Panc1 (cell line): ENCODE data around the gene HAGHL. TPM values are rescaled to one million over a fixed set of nuclear protein-coding genes. Genes with fewer than 3 reads are reported as not detected.

ENCODE experiments used
- ATAC-seq: fragments of 200-7000 bp; cut with Tn5 transposase; 2 replicates; pipeline ENCODE4 v1.9.1; 2020; ENCODE audit warnings: mild to moderate bottlenecking, moderate library complexity
- BruUV-seq: library from RNA; stranded (reverse); fragments of 400-500 nt; replicated peaks from 2 replicates; lab custom pipeline; 2021; lab: Mats Ljungman, UMichigan
- CTCF ChIA-PET: fragments of 300-600 bp; sonication (Branson Sonifier 250); formaldehyde crosslinking; loops from one replicate; lab custom pipeline; 2022; ENCODE audit warnings: antibody characterized with exemption; lab: Charles Lee
- POLR2A ChIA-PET: fragments of 300-600 bp; sonication (Branson Sonifier 250); formaldehyde crosslinking; loops from one replicate; lab custom pipeline; 2022; ENCODE audit warnings: antibody characterized with exemption; lab: Charles Lee
- DNase-seq: peaks from one replicate; pipeline ENCODE4 v3.0.0-alpha.2; 2010; ENCODE audit warnings: low read depth, low spot score
- H3K27ac ChIP-seq: 2 replicates; pipeline ENCODE4 v1.5.1; 2011; ENCODE audit warnings: mild to moderate bottlenecking, low read length, inconsistent platforms
- H3K27me3 ChIP-seq: fragments of 200-500 bp; sonication (Bioruptor generic); 2 replicates; pipeline ENCODE4 v1.6.0; 2014; ENCODE audit warnings: low read length, inconsistent platforms; ENCODE audit not compliant: control insufficient read depth, insufficient read depth
- H3K36me3 ChIP-seq: fragments of 200-500 bp; sonication (Bioruptor generic); 2 replicates; pipeline ENCODE4 v1.5.1; 2014; ENCODE audit warnings: inconsistent platforms, mild to moderate bottlenecking, low read length, moderate library complexity; ENCODE audit not compliant: control insufficient read depth, insufficient read depth
- H3K4me1 ChIP-seq: 2 replicates; pipeline ENCODE4 v1.5.1; 2011; ENCODE audit warnings: inconsistent platforms, mild to moderate bottlenecking, low read length, moderate library complexity; ENCODE audit not compliant: control insufficient read depth, insufficient read depth
- H3K4me3 ChIP-seq, 2 experiments: 2 replicates each; pipeline ENCODE4 v1.5.1; 2011 to 2012; ENCODE audit warnings: low read depth in 2 of 2, low read length in 2 of 2, mild to moderate bottlenecking in 2 of 2, inconsistent platforms in 1 of 2, moderate library complexity in 1 of 2
- H3K9me3 ChIP-seq: fragments of 200-500 bp; sonication (Bioruptor generic); 2 replicates; pipeline ENCODE4 v1.5.1; 2014; ENCODE audit warnings: low read depth, mild to moderate bottlenecking, inconsistent platforms, low read length, moderate library complexity; ENCODE audit not compliant: control insufficient read depth, insufficient read depth
- POLR2AphosphoS5 ChIP-seq: IDR thresholded peaks from 2 replicates; pipeline ENCODE4 v1.6.1; 2012; ENCODE audit warnings: mild to moderate bottlenecking, low read depth, low read length, moderate library complexity
- SIN3A ChIP-seq: IDR thresholded peaks from 2 replicates; pipeline ENCODE4 v1.6.1; 2012; ENCODE audit warnings: low read depth, mild to moderate bottlenecking, low read length, moderate library complexity, borderline replicate concordance; ENCODE audit not compliant: insufficient read depth
- TCF7L2 ChIP-seq: IDR thresholded peaks from 2 replicates; pipeline ENCODE4 v1.6.1; 2011; ENCODE audit warnings: mild to moderate bottlenecking, low read depth, low read length, inconsistent platforms
- in situ Hi-C: cut with HindIII; loops from 2 replicates; pipeline ENCODE4 v1.10.0; 2016; ENCODE audit warnings: low sequenced_read_pairs, low pct_unique_long_range_greater_than_20kb
- intact Hi-C: fragments of 100-400 bp; cut with micrococcal nuclease; formaldehyde crosslinking; loops from one replicate; pipeline ENCODE4 v1.10.0; 2022; ENCODE audit not compliant: unreplicated experiment
- total RNA-seq: library from RNA; stranded (reverse); gene quantifications from one replicate; pipeline ENCODE4 v1.2.1, GENCODE V29; 2021; ENCODE audit not compliant: unreplicated experiment
- TF ChIP-seq, protein P1 (sequence below), 2 experiments: IDR thresholded peaks; 2 replicates each; pipeline ENCODE4 v1.6.1; 2011 to 2012; ENCODE audit warnings: low read depth in 2 of 2, control low read depth in 1 of 2, low read length in 1 of 2, mild to moderate bottlenecking in 1 of 2, moderate library complexity in 1 of 2; ENCODE audit not compliant: insufficient read depth in 1 of 2
- TF ChIP-seq, protein P2 (sequence below): fragments of 450-650 bp; IDR thresholded peaks from 2 replicates; pipeline ENCODE4 v1.5.1; 2017; ENCODE audit warnings: mild to moderate bottlenecking

The HAGHL gene
- total RNA-seq, 1 experiment from 2014 or later = 41.1 TPM

DNA sequence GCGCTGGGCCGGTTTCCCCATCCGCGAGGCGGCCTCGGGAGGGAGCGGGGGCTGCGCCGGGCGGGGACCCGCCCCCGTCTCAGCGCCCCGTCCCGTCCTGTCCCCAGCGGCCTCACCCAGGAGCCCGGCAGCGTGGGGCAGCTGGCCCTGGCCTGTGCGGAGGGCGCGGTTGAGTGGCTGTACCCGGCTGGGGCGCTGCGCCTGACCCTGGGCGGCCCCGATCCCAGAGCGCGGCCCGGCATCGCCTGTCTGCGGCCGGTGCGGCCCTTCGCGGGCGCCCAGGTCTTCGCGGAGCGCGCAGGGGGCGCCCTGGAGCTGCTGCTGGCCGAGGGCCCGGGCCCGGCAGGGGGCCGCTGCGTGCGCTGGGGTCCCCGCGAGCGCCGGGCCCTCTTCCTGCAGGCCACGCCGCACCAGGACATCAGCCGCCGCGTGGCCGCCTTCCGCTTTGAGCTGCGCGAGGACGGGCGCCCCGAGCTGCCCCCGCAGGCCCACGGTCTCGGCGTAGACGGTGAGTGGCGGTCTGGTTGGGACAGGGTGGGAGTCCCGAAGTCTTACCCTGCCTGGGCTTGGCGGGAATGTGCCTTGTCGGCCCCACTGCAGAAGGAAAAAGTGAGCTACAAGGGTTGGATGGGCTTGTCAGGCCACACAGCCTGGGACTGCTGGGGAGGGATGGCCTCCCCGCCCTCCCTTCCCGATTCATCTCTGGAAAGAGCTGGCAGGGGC, 11.3 kb upstream of the HAGHL start:
- Histone ChIP-seq H3K4me1 (peaks cover 60% of the 10 kb centered on the region), H3K27ac (peak overlapping the region; percentile 88), H3K9me3 (no peaks in the 10 kb centered on the region), H3K36me3 (no peaks in the 10 kb centered on the region; the same call in 1 of the 2 replicates), H3K27me3 (no peaks in the 10 kb centered on the region), H3K4me3 (peak overlapping the region; percentile 65 to 80)
- intact Hi-C loops (no loop called here), in situ Hi-C loops (no loop called here)
- no TSS peak for BruUV-seq
- no peak for DNase-seq
- peak; percentile 1; the same call in 1 of the 2 replicates for ATAC-seq
- POLR2A ChIA-PET = interaction anchor here (0.6 kb wide), 2 partner anchors 327 to 336 kb away, joined by 3 to 4 read pairs; no protein-coding TSS in a partner anchor
- TF ChIP-seq, protein P1, sequence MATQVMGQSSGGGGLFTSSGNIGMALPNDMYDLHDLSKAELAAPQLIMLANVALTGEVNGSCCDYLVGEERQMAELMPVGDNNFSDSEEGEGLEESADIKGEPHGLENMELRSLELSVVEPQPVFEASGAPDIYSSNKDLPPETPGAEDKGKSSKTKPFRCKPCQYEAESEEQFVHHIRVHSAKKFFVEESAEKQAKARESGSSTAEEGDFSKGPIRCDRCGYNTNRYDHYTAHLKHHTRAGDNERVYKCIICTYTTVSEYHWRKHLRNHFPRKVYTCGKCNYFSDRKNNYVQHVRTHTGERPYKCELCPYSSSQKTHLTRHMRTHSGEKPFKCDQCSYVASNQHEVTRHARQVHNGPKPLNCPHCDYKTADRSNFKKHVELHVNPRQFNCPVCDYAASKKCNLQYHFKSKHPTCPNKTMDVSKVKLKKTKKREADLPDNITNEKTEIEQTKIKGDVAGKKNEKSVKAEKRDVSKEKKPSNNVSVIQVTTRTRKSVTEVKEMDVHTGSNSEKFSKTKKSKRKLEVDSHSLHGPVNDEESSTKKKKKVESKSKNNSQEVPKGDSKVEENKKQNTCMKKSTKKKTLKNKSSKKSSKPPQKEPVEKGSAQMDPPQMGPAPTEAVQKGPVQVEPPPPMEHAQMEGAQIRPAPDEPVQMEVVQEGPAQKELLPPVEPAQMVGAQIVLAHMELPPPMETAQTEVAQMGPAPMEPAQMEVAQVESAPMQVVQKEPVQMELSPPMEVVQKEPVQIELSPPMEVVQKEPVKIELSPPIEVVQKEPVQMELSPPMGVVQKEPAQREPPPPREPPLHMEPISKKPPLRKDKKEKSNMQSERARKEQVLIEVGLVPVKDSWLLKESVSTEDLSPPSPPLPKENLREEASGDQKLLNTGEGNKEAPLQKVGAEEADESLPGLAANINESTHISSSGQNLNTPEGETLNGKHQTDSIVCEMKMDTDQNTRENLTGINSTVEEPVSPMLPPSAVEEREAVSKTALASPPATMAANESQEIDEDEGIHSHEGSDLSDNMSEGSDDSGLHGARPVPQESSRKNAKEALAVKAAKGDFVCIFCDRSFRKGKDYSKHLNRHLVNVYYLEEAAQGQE (IDR thresholded peaks at IDR 0.05; ENCODE audit: insufficient read depth in 1 of 2, low read depth in 2 of 2, low read length in 1 of 2) = no peak
- TF ChIP-seq TCF7L2 (no peak), SIN3A (0 out of 2 replicates have a peak, but pooled peaks have one; percentile 41), POLR2AphosphoS5 (no peak)
- TF ChIP-seq, protein P2, sequence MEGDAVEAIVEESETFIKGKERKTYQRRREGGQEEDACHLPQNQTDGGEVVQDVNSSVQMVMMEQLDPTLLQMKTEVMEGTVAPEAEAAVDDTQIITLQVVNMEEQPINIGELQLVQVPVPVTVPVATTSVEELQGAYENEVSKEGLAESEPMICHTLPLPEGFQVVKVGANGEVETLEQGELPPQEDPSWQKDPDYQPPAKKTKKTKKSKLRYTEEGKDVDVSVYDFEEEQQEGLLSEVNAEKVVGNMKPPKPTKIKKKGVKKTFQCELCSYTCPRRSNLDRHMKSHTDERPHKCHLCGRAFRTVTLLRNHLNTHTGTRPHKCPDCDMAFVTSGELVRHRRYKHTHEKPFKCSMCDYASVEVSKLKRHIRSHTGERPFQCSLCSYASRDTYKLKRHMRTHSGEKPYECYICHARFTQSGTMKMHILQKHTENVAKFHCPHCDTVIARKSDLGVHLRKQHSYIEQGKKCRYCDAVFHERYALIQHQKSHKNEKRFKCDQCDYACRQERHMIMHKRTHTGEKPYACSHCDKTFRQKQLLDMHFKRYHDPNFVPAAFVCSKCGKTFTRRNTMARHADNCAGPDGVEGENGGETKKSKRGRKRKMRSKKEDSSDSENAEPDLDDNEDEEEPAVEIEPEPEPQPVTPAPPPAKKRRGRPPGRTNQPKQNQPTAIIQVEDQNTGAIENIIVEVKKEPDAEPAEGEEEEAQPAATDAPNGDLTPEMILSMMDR = peak; percentile 83
- CTCF ChIA-PET = interaction anchor here (0.6 to 1.1 kb wide), 3 partner anchors 69 to 1252 kb away, joined by 3 to 4 read pairs (median 3); no protein-coding TSS in a partner anchor

DNA sequence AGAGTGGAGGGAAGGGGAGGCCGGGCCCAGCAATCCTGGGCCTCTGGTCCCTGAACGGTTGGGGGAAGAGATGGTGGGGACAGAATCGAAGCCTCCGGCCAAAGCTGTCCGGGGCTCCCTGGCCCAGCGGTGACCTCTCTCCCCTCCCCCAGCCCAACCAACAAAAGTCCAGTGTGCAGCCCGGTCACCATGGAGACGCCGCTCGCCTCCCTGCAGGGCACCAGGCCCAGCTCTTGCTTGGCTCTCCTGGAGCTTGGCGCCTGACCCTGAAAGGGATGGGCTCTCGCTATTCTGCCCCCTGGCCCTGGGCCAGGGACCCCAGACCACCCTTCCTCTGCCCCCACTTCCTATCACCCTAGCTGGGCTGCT, 10.7 kb upstream of the HAGHL start:
- DNase-seq (no peak), ATAC-seq (no peak)
- in situ Hi-C loops (no loop called here), intact Hi-C loops (no loop called here)
- no TSS peak for BruUV-seq
- Histone ChIP-seq H3K27me3 (no peaks in the 10 kb centered on the region), H3K27ac (peak overlapping the region; percentile 88), H3K9me3 (no peaks in the 10 kb centered on the region), H3K4me3 (peak overlapping the region; percentile 65 to 80), H3K36me3 (no peaks in the 10 kb centered on the region; the same call in 1 of the 2 replicates), H3K4me1 (peaks cover 55% of the 10 kb centered on the region)
- no peak for TF ChIP-seq TCF7L2
- TF ChIP-seq POLR2AphosphoS5 = no peak; the same call in 1 of the 2 replicates
- no peak for TF ChIP-seq SIN3A
- TF ChIP-seq, protein P1 (IDR thresholded peaks at IDR 0.05; ENCODE audit: insufficient read depth in 1 of 2, low read depth in 2 of 2, low read length in 1 of 2) = no peak
- TF ChIP-seq, protein P2 = no peak
- POLR2A ChIA-PET = interaction anchor here (0.6 kb wide), 2 partner anchors 327 to 336 kb away, joined by 3 to 4 read pairs; no protein-coding TSS in a partner anchor
- CTCF ChIA-PET = interaction anchor here (0.6 to 1.1 kb wide), 2 partner anchors 69 to 1251 kb away, joined by 3 to 4 read pairs; no protein-coding TSS in a partner anchor
